GM12874 (cell line): Measurements from ENCODE around the gene CA11.

Source experiments
- CTCF ChIP-seq: IDR thresholded peaks from 2 replicates; pipeline ENCODE4 v1.5.1; 2011; ENCODE audit warnings: low read depth, mild to moderate bottlenecking, control low read depth, low read length, moderate library complexity; ENCODE audit not compliant: insufficient read depth

Gene CA11

GRCh38 chr19:48627201-48627864, 18.7 kb downstream of the CA11 start:
- no peak for TF ChIP-seq CTCF

GRCh38 chr19:48625891-48626327, 20.1 kb downstream of the CA11 start:
- no peak for TF ChIP-seq CTCF

GRCh38 chr19:48624791-48625723, 20.9 kb downstream of the CA11 start:
- no peak for TF ChIP-seq CTCF

DNA sequence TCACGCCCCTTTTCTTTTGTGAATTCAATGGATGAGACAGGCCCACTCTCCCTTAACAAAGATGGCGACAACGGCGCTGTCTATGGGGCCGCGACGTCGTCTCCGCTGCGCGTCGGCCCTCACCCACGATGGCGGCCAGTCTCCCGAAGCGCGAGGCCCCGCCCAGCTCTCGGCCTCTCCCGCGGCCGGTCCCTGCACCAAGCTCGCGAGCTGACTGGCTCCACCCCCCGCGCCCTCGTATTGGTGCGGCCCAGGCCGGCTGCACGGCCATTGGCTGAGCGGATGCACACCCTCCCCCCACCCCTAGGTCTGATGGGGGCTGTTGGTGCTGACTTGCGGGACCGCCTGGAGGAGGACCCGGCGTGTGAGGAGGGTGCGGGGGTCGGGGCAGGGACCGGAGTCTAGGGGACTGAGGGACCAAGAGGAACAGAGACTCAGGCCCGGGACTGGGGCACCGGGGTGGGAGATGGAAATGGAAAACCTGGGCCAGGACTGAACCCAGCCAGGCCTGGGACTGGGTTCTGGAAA, 21.9 kb downstream of the CA11 start:
- no peak for TF ChIP-seq CTCF

- TF ChIP-seq CTCF, result no peak
Measured at GRCh38 chr19:48623556-48624066, 22.4 kb downstream of the CA11 start.

- no peak for TF ChIP-seq CTCF
Measured at GRCh38 chr19:48619692-48620585, 26.0 kb downstream of the CA11 start.
